Neural cell (in vitro differentiated cells): ENCODE data around the gene SLC25A34. TPM values are rescaled to one million over a fixed set of nuclear protein-coding genes. Genes with fewer than 3 reads are reported as not detected.

ENCODE experiments used
- H2AFZ ChIP-seq: fragments of 200-600, 300-800 bp; sonication (generic), shearing (Covaris generic); 2 replicates; pipeline ENCODE4 v1.6.0; 2014; ENCODE audit warnings: low read depth, mild to moderate bottlenecking, antibody characterized with exemption, low read length, moderate library complexity
- H3F3A ChIP-seq: fragments of 200-600 bp; shearing (Covaris generic); 2 replicates; pipeline ENCODE4 v1.6.1; 2016; ENCODE audit warnings: mild to moderate bottlenecking, moderate library complexity, mixed read lengths, antibody characterized with exemption, low read length; ENCODE audit not compliant: insufficient read depth, poor library complexity, severe bottlenecking
- H3K27ac ChIP-seq: fragments of 200-600, 300-800 bp; sonication (generic), shearing (Covaris generic); 2 replicates; pipeline ENCODE4 v1.5.1; 2014; ENCODE audit warnings: mild to moderate bottlenecking, low read length, moderate library complexity
- H3K27me3 ChIP-seq: fragments of 300-800, 200-600 bp; sonication (generic), shearing (Covaris generic); 2 replicates; pipeline ENCODE4 v1.6.0; 2014; ENCODE audit warnings: mild to moderate bottlenecking, low read depth, low read length, moderate library complexity; ENCODE audit not compliant: insufficient read depth
- H3K36me3 ChIP-seq: fragments of 300-800, 200-600 bp; sonication (generic), shearing (Covaris generic); 2 replicates; pipeline ENCODE4 v1.5.1; 2014; ENCODE audit warnings: mild to moderate bottlenecking, antibody characterized with exemption, low read length, moderate library complexity; ENCODE audit not compliant: insufficient read depth
- H3K4me2 ChIP-seq: fragments of 300-800, 200-600 bp; sonication (generic), shearing (Covaris generic); 2 replicates; pipeline ENCODE4 v1.6.0; 2014; ENCODE audit warnings: mild to moderate bottlenecking, low read length
- H3K4me3 ChIP-seq: fragments of 300-800, 200-600 bp; sonication (generic), shearing (Covaris generic); 2 replicates; pipeline ENCODE4 v1.5.1; 2014; ENCODE audit warnings: mild to moderate bottlenecking, low read length, moderate library complexity
- H3K79me2 ChIP-seq: fragments of 200-600 bp; shearing (Covaris generic); replicated peaks from 2 replicates; pipeline ENCODE4 v1.6.0; 2014; ENCODE audit warnings: mild to moderate bottlenecking, low read length, moderate library complexity; ENCODE audit not compliant: insufficient read depth
- H3K9ac ChIP-seq: fragments of 300-800, 200-600 bp; sonication (generic), shearing (Covaris generic); 2 replicates; pipeline ENCODE4 v1.6.1; 2016; ENCODE audit warnings: mild to moderate bottlenecking, low read length, mixed read lengths
- H3K9me2 ChIP-seq: fragments of 200-600 bp; shearing (Covaris generic); 2 replicates; pipeline ENCODE4 v1.6.1; 2016; ENCODE audit warnings: mild to moderate bottlenecking, low read length, mixed read lengths; ENCODE audit not compliant: insufficient read depth
- H3K9me3 ChIP-seq: fragments of 200-600, 300-800 bp; sonication (generic), shearing (Covaris generic); 2 replicates; pipeline ENCODE4 v1.6.1; 2016; ENCODE audit warnings: mild to moderate bottlenecking, mixed run types, low read length, moderate library complexity, mixed read lengths
- H4K20me1 ChIP-seq: fragments of 200-600 bp; shearing (Covaris generic); 2 replicates; pipeline ENCODE4 v1.6.1; 2016; ENCODE audit warnings: mild to moderate bottlenecking, mixed run types; ENCODE audit not compliant: insufficient read depth
- EP300 ChIP-seq: fragments of 450-650 bp; conservative IDR thresholded peaks from 2 replicates; pipeline ENCODE4 v1.6.1; 2014; ENCODE audit warnings: antibody characterized with exemption, mild to moderate bottlenecking, moderate library complexity; ENCODE audit not compliant: poor library complexity, severe bottlenecking
- EZH2 ChIP-seq: fragments of 200-600, 300-800 bp; shearing (Covaris generic), sonication (generic); IDR thresholded peaks from 2 replicates; pipeline ENCODE4 v1.6.1; 2014; ENCODE audit warnings: antibody characterized with exemption, low read length, borderline replicate concordance, mild to moderate bottlenecking; ENCODE audit not compliant: insufficient read depth, poor library complexity, severe bottlenecking
- MXI1 ChIP-seq: fragments of 450-650 bp; conservative IDR thresholded peaks from 2 replicates; pipeline ENCODE4 v1.6.1; 2014; ENCODE audit warnings: antibody characterized with exemption, mild to moderate bottlenecking; ENCODE audit not compliant: poor library complexity, severe bottlenecking
- POLR2AphosphoS5 ChIP-seq: IDR thresholded peaks from 2 replicates; pipeline ENCODE4 v1.6.1; 2012
- RAD21 ChIP-seq: fragments of 450-650 bp; conservative IDR thresholded peaks from 2 replicates; pipeline ENCODE4 v1.6.1; 2014; ENCODE audit warnings: antibody characterized with exemption, mild to moderate bottlenecking, moderate library complexity
- SMC3 ChIP-seq: fragments of 450-650 bp; conservative IDR thresholded peaks from 2 replicates; pipeline ENCODE4 v1.6.1; 2014; ENCODE audit warnings: antibody characterized with exemption, mild to moderate bottlenecking, moderate library complexity; ENCODE audit not compliant: poor library complexity
- TAF1 ChIP-seq: IDR thresholded peaks from 2 replicates; pipeline ENCODE4 v1.6.1; 2012; ENCODE audit warnings: low read depth
- polyA plus RNA-seq: library from polyadenylated mRNA; depleted of rRNA; stranded (reverse); fragments of >200 nt; gene quantifications from 2 replicates; pipeline ENCODE4 v1.2.3, GENCODE V29; 2014
- TF ChIP-seq, protein P1 (sequence below): IDR thresholded peaks from 2 replicates; pipeline ENCODE4 v1.6.1; 2012; ENCODE audit warnings: borderline replicate concordance
- TF ChIP-seq, protein P2 (sequence below): fragments of 450-650 bp; IDR thresholded peaks from 2 replicates; pipeline ENCODE4 v1.5.1; 2014; ENCODE audit warnings: antibody characterized with exemption, mild to moderate bottlenecking, moderate library complexity; ENCODE audit not compliant: poor library complexity, severe bottlenecking

The SLC25A34 gene
- polyA plus RNA-seq, 1 donor from 2014 or later, result 5.4 TPM

DNA sequence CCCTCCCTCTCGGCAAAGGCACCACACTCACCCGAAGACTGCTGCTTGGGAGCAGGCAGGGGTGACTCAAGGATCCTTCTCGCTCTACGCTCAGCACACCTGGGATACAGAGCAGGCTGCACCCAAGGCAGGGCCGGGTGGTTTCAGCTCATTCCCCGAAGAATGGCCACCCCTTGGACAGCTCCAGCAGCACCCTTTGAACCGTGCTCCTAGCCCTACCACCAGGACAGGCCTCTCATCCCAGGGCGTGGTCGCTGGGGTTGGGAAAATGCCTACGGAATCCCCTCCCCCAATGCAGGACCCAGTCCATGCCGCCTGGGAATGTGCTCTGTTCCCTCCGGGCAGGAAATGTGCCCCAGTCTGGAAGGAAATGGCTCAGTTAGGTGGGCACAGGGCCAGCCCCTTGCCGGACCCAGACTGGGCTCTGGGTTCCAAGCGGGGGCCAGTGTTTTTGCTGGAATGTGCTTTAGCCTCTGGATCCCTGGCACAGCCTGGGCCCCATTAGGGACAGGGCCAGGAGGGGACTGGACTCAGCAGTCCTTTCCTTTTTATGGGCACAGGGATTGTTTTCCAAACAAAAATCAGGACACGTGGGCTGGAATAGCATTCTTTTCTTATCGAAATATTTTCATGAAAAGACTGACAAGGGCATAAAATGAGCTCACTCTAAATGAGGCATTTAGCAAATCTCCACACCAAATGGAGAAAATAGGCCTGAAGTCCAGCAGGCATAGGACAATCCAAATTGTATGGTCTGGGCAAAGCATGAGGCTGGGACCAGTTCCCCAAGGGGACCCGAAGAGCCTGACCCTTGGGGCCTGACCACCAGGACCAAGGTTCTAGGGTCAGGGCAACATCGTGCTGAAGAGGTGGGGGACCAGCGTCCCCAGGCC, 13.6 kb downstream of the SLC25A34 start:
- no peaks in the 10 kb centered on the region for H3K36me3 ChIP-seq
- no peaks in the 10 kb centered on the region for H3K79me2 ChIP-seq
- no peak overlapping the region for H2AFZ ChIP-seq
- no peaks in the 10 kb centered on the region for H3K9me3 ChIP-seq
- no peaks in the 10 kb centered on the region for H3F3A ChIP-seq
- H3K9me2 ChIP-seq, result no peaks in the 10 kb centered on the region
- no peaks in the 10 kb centered on the region for H4K20me1 ChIP-seq
- no peak overlapping the region for H3K9ac ChIP-seq
- H3K4me2 ChIP-seq, result no peak overlapping the region
- TF ChIP-seq MXI1 (no peak), POLR2AphosphoS5 (no peak), SMC3 (no peak), EZH2 (no peak), TAF1 (no peak), RAD21 (no peak), EP300 (no peak)
- TF ChIP-seq, protein P1, sequence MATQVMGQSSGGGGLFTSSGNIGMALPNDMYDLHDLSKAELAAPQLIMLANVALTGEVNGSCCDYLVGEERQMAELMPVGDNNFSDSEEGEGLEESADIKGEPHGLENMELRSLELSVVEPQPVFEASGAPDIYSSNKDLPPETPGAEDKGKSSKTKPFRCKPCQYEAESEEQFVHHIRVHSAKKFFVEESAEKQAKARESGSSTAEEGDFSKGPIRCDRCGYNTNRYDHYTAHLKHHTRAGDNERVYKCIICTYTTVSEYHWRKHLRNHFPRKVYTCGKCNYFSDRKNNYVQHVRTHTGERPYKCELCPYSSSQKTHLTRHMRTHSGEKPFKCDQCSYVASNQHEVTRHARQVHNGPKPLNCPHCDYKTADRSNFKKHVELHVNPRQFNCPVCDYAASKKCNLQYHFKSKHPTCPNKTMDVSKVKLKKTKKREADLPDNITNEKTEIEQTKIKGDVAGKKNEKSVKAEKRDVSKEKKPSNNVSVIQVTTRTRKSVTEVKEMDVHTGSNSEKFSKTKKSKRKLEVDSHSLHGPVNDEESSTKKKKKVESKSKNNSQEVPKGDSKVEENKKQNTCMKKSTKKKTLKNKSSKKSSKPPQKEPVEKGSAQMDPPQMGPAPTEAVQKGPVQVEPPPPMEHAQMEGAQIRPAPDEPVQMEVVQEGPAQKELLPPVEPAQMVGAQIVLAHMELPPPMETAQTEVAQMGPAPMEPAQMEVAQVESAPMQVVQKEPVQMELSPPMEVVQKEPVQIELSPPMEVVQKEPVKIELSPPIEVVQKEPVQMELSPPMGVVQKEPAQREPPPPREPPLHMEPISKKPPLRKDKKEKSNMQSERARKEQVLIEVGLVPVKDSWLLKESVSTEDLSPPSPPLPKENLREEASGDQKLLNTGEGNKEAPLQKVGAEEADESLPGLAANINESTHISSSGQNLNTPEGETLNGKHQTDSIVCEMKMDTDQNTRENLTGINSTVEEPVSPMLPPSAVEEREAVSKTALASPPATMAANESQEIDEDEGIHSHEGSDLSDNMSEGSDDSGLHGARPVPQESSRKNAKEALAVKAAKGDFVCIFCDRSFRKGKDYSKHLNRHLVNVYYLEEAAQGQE, result no peak
- TF ChIP-seq, protein P2, sequence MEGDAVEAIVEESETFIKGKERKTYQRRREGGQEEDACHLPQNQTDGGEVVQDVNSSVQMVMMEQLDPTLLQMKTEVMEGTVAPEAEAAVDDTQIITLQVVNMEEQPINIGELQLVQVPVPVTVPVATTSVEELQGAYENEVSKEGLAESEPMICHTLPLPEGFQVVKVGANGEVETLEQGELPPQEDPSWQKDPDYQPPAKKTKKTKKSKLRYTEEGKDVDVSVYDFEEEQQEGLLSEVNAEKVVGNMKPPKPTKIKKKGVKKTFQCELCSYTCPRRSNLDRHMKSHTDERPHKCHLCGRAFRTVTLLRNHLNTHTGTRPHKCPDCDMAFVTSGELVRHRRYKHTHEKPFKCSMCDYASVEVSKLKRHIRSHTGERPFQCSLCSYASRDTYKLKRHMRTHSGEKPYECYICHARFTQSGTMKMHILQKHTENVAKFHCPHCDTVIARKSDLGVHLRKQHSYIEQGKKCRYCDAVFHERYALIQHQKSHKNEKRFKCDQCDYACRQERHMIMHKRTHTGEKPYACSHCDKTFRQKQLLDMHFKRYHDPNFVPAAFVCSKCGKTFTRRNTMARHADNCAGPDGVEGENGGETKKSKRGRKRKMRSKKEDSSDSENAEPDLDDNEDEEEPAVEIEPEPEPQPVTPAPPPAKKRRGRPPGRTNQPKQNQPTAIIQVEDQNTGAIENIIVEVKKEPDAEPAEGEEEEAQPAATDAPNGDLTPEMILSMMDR, result no peak
- no peak overlapping the region for H3K4me3 ChIP-seq
- H3K27me3 ChIP-seq, result no peaks in the 10 kb centered on the region
- no peak overlapping the region for H3K27ac ChIP-seq

DNA sequence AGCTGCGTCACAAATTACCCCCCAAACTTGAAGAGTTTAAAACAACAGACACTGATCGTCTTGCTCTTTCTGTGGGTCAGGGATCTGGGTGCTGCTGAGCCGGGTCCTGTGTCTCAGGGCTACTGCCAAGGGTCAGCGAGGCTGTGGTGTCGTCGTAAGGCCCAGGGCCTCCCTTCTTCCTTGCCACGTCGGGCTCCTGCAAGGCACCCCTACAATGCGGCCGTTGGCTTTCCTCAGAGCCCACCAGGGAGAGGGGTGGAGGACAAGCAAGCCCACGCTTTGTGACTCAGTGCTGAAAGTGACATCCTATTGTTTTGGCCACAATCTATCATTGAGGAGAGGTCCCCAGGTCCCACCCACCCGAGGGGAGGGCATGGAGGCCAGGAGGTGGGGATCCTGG, 14.9 kb downstream of the SLC25A34 start:
- TF ChIP-seq RAD21 (no peak), EZH2 (no peak), SMC3 (no peak), MXI1 (no peak), POLR2AphosphoS5 (no peak)
- no peak overlapping the region for H2AFZ ChIP-seq
- no peaks in the 10 kb centered on the region for H3K79me2 ChIP-seq
- no peaks in the 10 kb centered on the region for H3K9me3 ChIP-seq
- H3K4me3 ChIP-seq, result no peak overlapping the region
- no peaks in the 10 kb centered on the region for H3K27me3 ChIP-seq
- no peak overlapping the region for H3K9ac ChIP-seq
- H3K36me3 ChIP-seq, result no peaks in the 10 kb centered on the region
- no peaks in the 10 kb centered on the region for H3F3A ChIP-seq
- no peaks in the 10 kb centered on the region for H4K20me1 ChIP-seq
- H3K4me2 ChIP-seq, result no peak overlapping the region
- H3K27ac ChIP-seq, result no peak overlapping the region
- H3K9me2 ChIP-seq, result no peaks in the 10 kb centered on the region
